Astrocyte (in vitro differentiated cells and primary cell): Measurements from ENCODE around the gene GUSB. TPM values are rescaled to one million over a fixed set of nuclear protein-coding genes. Genes with fewer than 3 reads are reported as not detected.

ENCODE experiments used
- DNase-seq: peaks from one replicate; pipeline ENCODE4 v3.0.0-alpha.2; 2010; ENCODE audit warnings: low read depth
- FAIRE-seq: peaks from 2 replicates; lab custom pipeline; 2011; peaks lifted over from hg19 to GRCh38; lab: Jason Lieb, UNC
- H2AFZ ChIP-seq: 2 replicates; pipeline ENCODE4 v1.6.0; 2012; ENCODE audit warnings: low read depth, low read length, inconsistent platforms
- H3K27ac ChIP-seq: 2 replicates; pipeline ENCODE4 v1.5.1; 2011; ENCODE audit warnings: low read depth, low read length, inconsistent platforms
- H3K27me3 ChIP-seq: 2 replicates; pipeline ENCODE4 v1.6.0; 2011; ENCODE audit warnings: low read length, inconsistent platforms; ENCODE audit not compliant: insufficient read depth
- H3K36me3 ChIP-seq: 2 replicates; pipeline ENCODE4 v1.5.1; 2011; ENCODE audit warnings: low read length, inconsistent platforms; ENCODE audit not compliant: insufficient read depth
- H3K4me1 ChIP-seq: 2 replicates; pipeline ENCODE4 v1.5.1; 2011; ENCODE audit warnings: low read length, inconsistent platforms; ENCODE audit not compliant: insufficient read depth
- H3K4me2 ChIP-seq: 2 replicates; pipeline ENCODE4 v1.6.0; 2012; ENCODE audit warnings: low read length, inconsistent platforms
- H3K4me3 ChIP-seq: 2 replicates; pipeline ENCODE4 v1.5.1; 2011; ENCODE audit warnings: low read depth, mild to moderate bottlenecking, low read length, inconsistent platforms; ENCODE audit not compliant: insufficient read depth
- H3K79me2 ChIP-seq: 2 replicates; pipeline ENCODE4 v1.6.0; 2012; ENCODE audit warnings: mild to moderate bottlenecking, low read length, inconsistent platforms; ENCODE audit not compliant: insufficient read depth
- H3K9ac ChIP-seq: 2 replicates; pipeline ENCODE4 v1.6.0; 2012; ENCODE audit warnings: mild to moderate bottlenecking, low read length, inconsistent platforms
- H3K9me3 ChIP-seq: 2 replicates; pipeline ENCODE4 v1.5.1; 2012; ENCODE audit warnings: low read depth, mild to moderate bottlenecking, low read length, inconsistent platforms; ENCODE audit not compliant: insufficient read depth
- H4K20me1 ChIP-seq: 2 replicates; pipeline ENCODE4 v1.6.0; 2012; ENCODE audit warnings: low read length, inconsistent platforms; ENCODE audit not compliant: insufficient read depth
- H3K27ac Mint-ChIP-seq: one replicate; pipeline ENCODE4 v1.8.0; 2021; ENCODE audit warnings: mild to moderate bottlenecking, mixed read lengths; ENCODE audit not compliant: unreplicated experiment
- H3K27me3 Mint-ChIP-seq: one replicate; pipeline ENCODE4 v1.8.0; 2021; ENCODE audit warnings: low read depth, mixed read lengths; ENCODE audit not compliant: unreplicated experiment
- H3K36me3 Mint-ChIP-seq: one replicate; pipeline ENCODE4 v1.8.0; 2021; ENCODE audit warnings: low read depth, mixed read lengths; ENCODE audit not compliant: unreplicated experiment
- H3K4me1 Mint-ChIP-seq: one replicate; pipeline ENCODE4 v1.8.0; 2021; ENCODE audit warnings: low read depth, mixed read lengths; ENCODE audit not compliant: unreplicated experiment
- H3K4me3 Mint-ChIP-seq: one replicate; pipeline ENCODE4 v1.8.0; 2021; ENCODE audit warnings: mild to moderate bottlenecking, moderate library complexity, mixed read lengths; ENCODE audit not compliant: unreplicated experiment
- H3K9me3 Mint-ChIP-seq: one replicate; pipeline ENCODE4 v1.8.0; 2021; ENCODE audit warnings: mild to moderate bottlenecking, mixed read lengths; ENCODE audit not compliant: unreplicated experiment
- EZH2 ChIP-seq: IDR thresholded peaks from 2 replicates; pipeline ENCODE4 v1.6.1; 2012; ENCODE audit warnings: mild to moderate bottlenecking, low read length, inconsistent platforms; ENCODE audit not compliant: insufficient read depth
- total RNA-seq: library from RNA; stranded (reverse); gene quantifications from 2 replicates; pipeline ENCODE4 v1.2.1, GENCODE V29; 2021
- TF ChIP-seq, protein P1 (sequence below): IDR thresholded peaks from 2 replicates; pipeline ENCODE4 v1.5.1; 2011; ENCODE audit warnings: low read depth, mild to moderate bottlenecking, inconsistent platforms, low read length, moderate library complexity; ENCODE audit not compliant: insufficient read depth

Gene GUSB
- total RNA-seq, 1 donor from 2014 or later, result 18.3 TPM

DNA sequence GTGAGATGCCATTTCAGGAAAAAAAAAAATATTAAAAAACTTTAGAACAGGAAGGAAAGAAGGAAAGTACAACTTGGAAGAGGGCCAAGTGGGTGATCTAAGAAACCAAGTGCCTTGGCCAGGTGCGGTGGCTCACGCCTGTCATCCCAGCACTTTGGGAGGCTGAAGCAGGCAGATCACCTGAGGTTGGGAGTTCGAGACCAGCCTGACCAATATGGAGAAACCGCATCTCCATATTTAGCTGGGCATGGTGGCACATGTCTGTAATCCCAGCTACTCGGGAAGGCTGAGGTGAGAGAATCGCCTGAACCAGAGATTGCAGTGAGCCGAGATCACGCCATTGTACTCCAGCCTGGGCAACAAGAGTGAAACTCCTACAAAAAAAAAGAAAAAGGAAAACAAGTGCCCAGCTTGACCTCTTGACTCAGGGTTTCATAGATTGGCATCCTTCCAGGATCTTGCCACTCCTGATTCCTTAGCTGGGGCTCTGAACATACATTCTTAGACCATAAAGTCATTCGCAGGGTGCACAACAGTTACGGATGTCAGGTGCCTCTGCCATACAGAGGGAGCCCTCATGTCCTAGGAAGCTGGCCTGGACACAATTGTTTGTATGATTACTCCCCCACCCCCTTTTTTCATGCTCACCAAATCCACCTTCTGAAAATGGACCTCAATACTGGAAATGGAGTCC is 2.1 kb upstream of the GUSB start:
- DNase-seq (no peak), FAIRE-seq (no peak)
- Histone ChIP-seq H3K27me3 (no peaks in the 10 kb centered on the region), H3K4me2 (no peak overlapping the region), H3K9me3 (no peaks in the 10 kb centered on the region), H3K79me2 (peaks cover 21% of the 10 kb centered on the region), H3K36me3 (no peaks in the 10 kb centered on the region), H3K4me1 (peaks cover 7% of the 10 kb centered on the region), H3K27ac (no peak overlapping the region), H3K4me3 (no peak overlapping the region), H2AFZ (no peak overlapping the region), H4K20me1 (peaks cover 7% of the 10 kb centered on the region), H3K9ac (no peak overlapping the region)
- TF ChIP-seq, protein P1, sequence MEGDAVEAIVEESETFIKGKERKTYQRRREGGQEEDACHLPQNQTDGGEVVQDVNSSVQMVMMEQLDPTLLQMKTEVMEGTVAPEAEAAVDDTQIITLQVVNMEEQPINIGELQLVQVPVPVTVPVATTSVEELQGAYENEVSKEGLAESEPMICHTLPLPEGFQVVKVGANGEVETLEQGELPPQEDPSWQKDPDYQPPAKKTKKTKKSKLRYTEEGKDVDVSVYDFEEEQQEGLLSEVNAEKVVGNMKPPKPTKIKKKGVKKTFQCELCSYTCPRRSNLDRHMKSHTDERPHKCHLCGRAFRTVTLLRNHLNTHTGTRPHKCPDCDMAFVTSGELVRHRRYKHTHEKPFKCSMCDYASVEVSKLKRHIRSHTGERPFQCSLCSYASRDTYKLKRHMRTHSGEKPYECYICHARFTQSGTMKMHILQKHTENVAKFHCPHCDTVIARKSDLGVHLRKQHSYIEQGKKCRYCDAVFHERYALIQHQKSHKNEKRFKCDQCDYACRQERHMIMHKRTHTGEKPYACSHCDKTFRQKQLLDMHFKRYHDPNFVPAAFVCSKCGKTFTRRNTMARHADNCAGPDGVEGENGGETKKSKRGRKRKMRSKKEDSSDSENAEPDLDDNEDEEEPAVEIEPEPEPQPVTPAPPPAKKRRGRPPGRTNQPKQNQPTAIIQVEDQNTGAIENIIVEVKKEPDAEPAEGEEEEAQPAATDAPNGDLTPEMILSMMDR, result no peak
- TF ChIP-seq EZH2, result no peak
- H3K4me3 Mint-ChIP-seq, result no peak overlapping the region
- H3K9me3 Mint-ChIP-seq, result no peaks in the 10 kb centered on the region
- H3K27ac Mint-ChIP-seq, result no peak overlapping the region
- H3K36me3 Mint-ChIP-seq, result peaks cover 6% of the 10 kb centered on the region
- H3K27me3 Mint-ChIP-seq, result no peaks in the 10 kb centered on the region
- peaks cover 2% of the 10 kb centered on the region for H3K4me1 Mint-ChIP-seq

DNA sequence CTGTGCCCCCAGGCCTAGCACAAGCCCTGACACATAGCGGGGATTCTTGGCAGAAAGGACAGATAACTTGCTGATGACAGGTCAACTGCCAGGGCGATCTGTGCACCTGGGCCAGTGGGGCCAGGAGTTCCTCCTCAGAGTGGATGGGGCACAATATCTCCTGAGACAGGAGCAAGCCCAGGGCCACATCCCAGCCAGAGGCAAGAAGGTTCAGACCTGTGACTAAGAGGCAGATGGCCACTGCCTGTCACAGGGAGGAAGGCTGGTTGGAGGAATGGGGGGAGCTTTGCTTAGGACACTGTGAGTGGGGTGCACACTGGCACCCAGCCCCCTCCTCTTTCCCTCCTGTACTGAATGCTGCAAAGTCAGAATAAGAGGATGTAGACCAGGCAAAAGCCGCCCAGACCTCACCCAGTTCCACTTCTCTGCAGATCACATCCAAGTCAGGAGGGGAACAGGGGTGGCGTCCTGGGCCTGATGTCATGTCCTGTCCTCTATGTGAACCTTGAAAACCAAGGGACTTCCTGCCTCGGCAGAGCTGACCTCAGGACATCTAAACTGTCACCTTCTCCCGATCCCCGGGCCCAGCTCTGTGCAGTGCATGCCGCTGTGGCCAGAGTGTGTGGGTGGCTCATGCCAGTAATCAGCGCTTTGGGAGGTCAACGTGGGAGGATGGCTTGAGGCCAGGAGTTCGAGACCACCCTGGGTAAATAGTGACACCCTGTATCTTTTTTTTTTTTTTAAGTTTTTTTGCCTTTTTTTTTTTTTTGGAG is 1.3 kb downstream of the GUSB start:
- H3K79me2 ChIP-seq, result peaks cover 21% of the 10 kb centered on the region
- no peak overlapping the region for H2AFZ ChIP-seq
- H3K27me3 ChIP-seq, result no peaks in the 10 kb centered on the region
- H4K20me1 ChIP-seq, result peaks cover 7% of the 10 kb centered on the region
- H3K9ac ChIP-seq, result peak overlapping the region; percentile 33
- Mint-ChIP-seq H3K9me3 (no peaks in the 10 kb centered on the region), H3K27ac (no peak overlapping the region), H3K4me3 (peak overlapping the region; percentile 77), H3K36me3 (peaks cover 7% of the 10 kb centered on the region), H3K27me3 (no peaks in the 10 kb centered on the region), H3K4me1 (peaks cover 2% of the 10 kb centered on the region)
- peak overlapping the region; percentile 63 for H3K4me3 ChIP-seq
- no peak for FAIRE-seq
- no peaks in the 10 kb centered on the region for H3K9me3 ChIP-seq
- no peaks in the 10 kb centered on the region for H3K36me3 ChIP-seq
- peak overlapping the region; percentile 78 for H3K4me2 ChIP-seq
- peaks cover 7% of the 10 kb centered on the region for H3K4me1 ChIP-seq
- no peak overlapping the region for H3K27ac ChIP-seq
- no peak for TF ChIP-seq EZH2
- TF ChIP-seq, protein P1, result no peak
- peak; percentile 9 for DNase-seq
